ENCODE results near the gene BEST1.

The BEST1 gene

GRCh38 chr11:61955422-61956135, 5.4 kb downstream of the BEST1 start:
- H3K4ac ChIP-seq (ENCODE audit: low read depth, low read length), result no peak overlapping the region
- peak overlapping the region; percentile 20 for H3K18ac ChIP-seq (ENCODE audit: low read length)
- no peaks in the 10 kb centered on the region for H3K36me3 ChIP-seq (ENCODE audit: control insufficient read depth in 1 of 2, insufficient read depth in 2 of 2, low read length in 2 of 2)
- H3K4me1 ChIP-seq (ENCODE audit: control insufficient read depth in 1 of 2, insufficient read depth in 2 of 2, low read length in 2 of 2), result peaks cover 13% of the 10 kb centered on the region in 2 experiments
- H3K14ac ChIP-seq (ENCODE audit: low read length), result no peak overlapping the region
- peaks cover 10% of the 10 kb centered on the region for H3K9me3 ChIP-seq (ENCODE audit: insufficient read depth, low read depth, low read length)
- no peak overlapping the region for H4K12ac ChIP-seq (ENCODE audit: low read depth, low read length)
- no peak overlapping the region for H2BK120ac ChIP-seq (ENCODE audit: insufficient read depth, low read length, poor library complexity)
- no peak overlapping the region for H3K9ac ChIP-seq (ENCODE audit: low read length)
- H4K8ac ChIP-seq (ENCODE audit: low read depth, low read length), result peak overlapping the region; percentile 37
- no peaks in the 10 kb centered on the region for H3K79me2 ChIP-seq (ENCODE audit: control insufficient read depth, insufficient read depth, low read length, poor library complexity)
- H2BK5ac ChIP-seq (ENCODE audit: low read depth, low read length, poor library complexity), result no peak overlapping the region
- H3K27me3 ChIP-seq (ENCODE audit: insufficient read depth, low read length), result no peaks in the 10 kb centered on the region
- no peak overlapping the region for H3K4me3 ChIP-seq (ENCODE audit: low read depth, low read length)
- peak overlapping the region; percentile 42 for H2BK12ac ChIP-seq (ENCODE audit: low read length)
- H2AK5ac ChIP-seq (ENCODE audit: low read length), result no peak overlapping the region
- no peak overlapping the region for H3K27ac ChIP-seq (ENCODE audit: low read depth, low read length)
- peak overlapping the region; percentile 37 for H3K4me2 ChIP-seq (ENCODE audit: low read length)
- DNase-seq, result peak in 1 of 2 donors; percentile 10
- peak overlapping the region; percentile 8 for H2AFZ ChIP-seq (ENCODE audit: insufficient read depth, low read length, poor library complexity)
- peaks cover 9% of the 10 kb centered on the region for H3K79me1 ChIP-seq (ENCODE audit: low read length)
- no peak overlapping the region for H3K23ac ChIP-seq (ENCODE audit: low read length)
- H4K91ac ChIP-seq (ENCODE audit: low read depth, low read length), result peak overlapping the region; percentile 64
- no CpG with 5 or more reads among the region's 56 CpGs for WGBS (ENCODE audit: extremely low coverage, insufficient coverage, insufficient read length)

- H2BK12ac ChIP-seq (ENCODE audit: low read length), result no peak overlapping the region
- no peak overlapping the region for H3K14ac ChIP-seq (ENCODE audit: low read length)
- H3K9me3 ChIP-seq (ENCODE audit: insufficient read depth, low read depth, low read length), result peaks cover 11% of the 10 kb centered on the region
- no peak overlapping the region for H2BK5ac ChIP-seq (ENCODE audit: low read depth, low read length, poor library complexity)
- H4K12ac ChIP-seq (ENCODE audit: low read depth, low read length), result no peak overlapping the region
- H3K4me2 ChIP-seq (ENCODE audit: low read length), result peak overlapping the region; percentile 37
- H3K79me1 ChIP-seq (ENCODE audit: low read length), result peaks cover 9% of the 10 kb centered on the region
- H2AK5ac ChIP-seq (ENCODE audit: low read length), result no peak overlapping the region
- H3K4me1 ChIP-seq (ENCODE audit: control insufficient read depth in 1 of 2, insufficient read depth in 2 of 2, low read length in 2 of 2), result peaks cover 13% of the 10 kb centered on the region in 2 experiments
- no peak overlapping the region for H3K4ac ChIP-seq (ENCODE audit: low read depth, low read length)
- no peak overlapping the region for H3K9ac ChIP-seq (ENCODE audit: low read length)
- H3K27ac ChIP-seq (ENCODE audit: low read depth, low read length), result no peak overlapping the region
- H2BK120ac ChIP-seq (ENCODE audit: insufficient read depth, low read length, poor library complexity), result no peak overlapping the region
- H3K4me3 ChIP-seq (ENCODE audit: low read depth, low read length), result no peak overlapping the region
- no peak overlapping the region for H3K18ac ChIP-seq (ENCODE audit: low read length)
- H2AFZ ChIP-seq (ENCODE audit: insufficient read depth, low read length, poor library complexity), result no peak overlapping the region
- no peak overlapping the region for H4K91ac ChIP-seq (ENCODE audit: low read depth, low read length)
- H3K27me3 ChIP-seq (ENCODE audit: insufficient read depth, low read length), result no peaks in the 10 kb centered on the region
- H3K79me2 ChIP-seq (ENCODE audit: control insufficient read depth, insufficient read depth, low read length, poor library complexity), result no peaks in the 10 kb centered on the region
- no peak overlapping the region for H3K23ac ChIP-seq (ENCODE audit: low read length)
- H3K36me3 ChIP-seq (ENCODE audit: control insufficient read depth in 1 of 2, insufficient read depth in 2 of 2, low read length in 2 of 2), result no peaks in the 10 kb centered on the region
- DNase-seq, result no peak
- H4K8ac ChIP-seq (ENCODE audit: low read depth, low read length), result no peak overlapping the region
- whole genome bisulfite sequencing (ENCODE audit: extremely low coverage, insufficient coverage, insufficient read length), result no CpG with 5 or more reads among the region's 20 CpGs
Observed at GRCh38 chr11:61956191-61957020, 6.3 kb downstream of the BEST1 start.

- H3K4me3 ChIP-seq (ENCODE audit: low read depth, low read length), result no peak overlapping the region
- peaks cover 0 to under 1% of the 10 kb centered on the region in 2 experiments for H3K36me3 ChIP-seq (ENCODE audit: control insufficient read depth in 1 of 2, insufficient read depth in 2 of 2, low read length in 2 of 2)
- no peak overlapping the region for H3K9ac ChIP-seq (ENCODE audit: low read length)
- H3K23ac ChIP-seq (ENCODE audit: low read length), result no peak overlapping the region
- H3K14ac ChIP-seq (ENCODE audit: low read length), result no peak overlapping the region
- no peak overlapping the region for H4K8ac ChIP-seq (ENCODE audit: low read depth, low read length)
- H3K4me1 ChIP-seq (ENCODE audit: control insufficient read depth in 1 of 2, insufficient read depth in 2 of 2, low read length in 2 of 2), result peaks cover 13% of the 10 kb centered on the region in 2 experiments
- no peaks in the 10 kb centered on the region for H3K79me2 ChIP-seq (ENCODE audit: control insufficient read depth, insufficient read depth, low read length, poor library complexity)
- no peak overlapping the region for H3K4me2 ChIP-seq (ENCODE audit: low read length)
- no peak for DNase-seq
- H2BK120ac ChIP-seq (ENCODE audit: insufficient read depth, low read length, poor library complexity), result no peak overlapping the region
- no peak overlapping the region for H2AFZ ChIP-seq (ENCODE audit: insufficient read depth, low read length, poor library complexity)
- H3K27me3 ChIP-seq (ENCODE audit: insufficient read depth, low read length), result no peaks in the 10 kb centered on the region
- H2BK5ac ChIP-seq (ENCODE audit: low read depth, low read length, poor library complexity), result no peak overlapping the region
- WGBS (ENCODE audit: extremely low coverage, insufficient coverage, insufficient read length), result no CpG with 5 or more reads among the region's 7 CpGs
- no peak overlapping the region for H3K18ac ChIP-seq (ENCODE audit: low read length)
- no peak overlapping the region for H2BK12ac ChIP-seq (ENCODE audit: low read length)
- H3K79me1 ChIP-seq (ENCODE audit: low read length), result peaks cover 9% of the 10 kb centered on the region
- H3K4ac ChIP-seq (ENCODE audit: low read depth, low read length), result no peak overlapping the region
- H4K91ac ChIP-seq (ENCODE audit: low read depth, low read length), result no peak overlapping the region
- no peak overlapping the region for H2AK5ac ChIP-seq (ENCODE audit: low read length)
- no peak overlapping the region for H4K12ac ChIP-seq (ENCODE audit: low read depth, low read length)
- peaks cover 11% of the 10 kb centered on the region for H3K9me3 ChIP-seq (ENCODE audit: insufficient read depth, low read depth, low read length)
- no peak overlapping the region for H3K27ac ChIP-seq (ENCODE audit: low read depth, low read length)
Observed at GRCh38 chr11:61957021-61957770, 7.0 kb downstream of the BEST1 start.

GRCh38 chr11:61958590-61958989, 8.4 kb downstream of the BEST1 start:
- Histone ChIP-seq H2BK120ac (ENCODE audit: insufficient read depth, low read length, poor library complexity) (no peak overlapping the region), H2AFZ (ENCODE audit: insufficient read depth, low read length, poor library complexity) (no peak overlapping the region), H3K18ac (ENCODE audit: low read length) (no peak overlapping the region), H3K4me1 (ENCODE audit: control insufficient read depth in 1 of 2, insufficient read depth in 2 of 2, low read length in 2 of 2) (peaks cover 13% of the 10 kb centered on the region in 2 experiments), H2BK5ac (ENCODE audit: low read depth, low read length, poor library complexity) (no peak overlapping the region), H3K4me2 (ENCODE audit: low read length) (no peak overlapping the region), H3K27me3 (ENCODE audit: insufficient read depth, low read length) (no peaks in the 10 kb centered on the region), H4K12ac (ENCODE audit: low read depth, low read length) (no peak overlapping the region), H3K27ac (ENCODE audit: low read depth, low read length) (no peak overlapping the region), H3K36me3 (ENCODE audit: control insufficient read depth in 1 of 2, insufficient read depth in 2 of 2, low read length in 2 of 2) (peaks cover 4 to 8% of the 10 kb centered on the region in 2 experiments), H3K4ac (ENCODE audit: low read depth, low read length) (no peak overlapping the region), H2BK12ac (ENCODE audit: low read length) (no peak overlapping the region), H4K8ac (ENCODE audit: low read depth, low read length) (no peak overlapping the region), H3K23ac (ENCODE audit: low read length) (no peak overlapping the region), H3K79me1 (ENCODE audit: low read length) (peaks cover 9% of the 10 kb centered on the region), H2AK5ac (ENCODE audit: low read length) (no peak overlapping the region), H3K79me2 (ENCODE audit: control insufficient read depth, insufficient read depth, low read length, poor library complexity) (no peaks in the 10 kb centered on the region), H3K9me3 (ENCODE audit: insufficient read depth, low read depth, low read length) (peaks cover 11% of the 10 kb centered on the region), H3K9ac (ENCODE audit: low read length) (no peak overlapping the region), H3K4me3 (ENCODE audit: low read depth, low read length) (no peak overlapping the region), H3K14ac (ENCODE audit: low read length) (no peak overlapping the region), H4K91ac (ENCODE audit: low read depth, low read length) (no peak overlapping the region)
- DNase-seq, result no peak
- no CpG with 5 or more reads among the region's 3 CpGs for WGBS (ENCODE audit: extremely low coverage, insufficient coverage, insufficient read length)
